Spleen (tissue), 7 donors: ENCODE results near the gene LDLRAP1.
A peak's percentile ranks its signal among the peaks of the same experiment; 100 is the strongest.

Experiments used
- CTCF ChIP-seq, 11 experiments: fragments of 200-600 bp in 7 of 11; fragments of 450-650 bp in 4 of 11; sonication (generic) in 4 of 11; IDR thresholded peaks in 8 of 11; conservative IDR thresholded peaks in 3 of 11; 1 replicate in 7 of 11; 2 replicates in 4 of 11; pipeline versions ENCODE4 v1.4.0 to v1.8.0; 2016 to 2021; ENCODE audit warnings: antibody characterized with exemption in 11 of 11, inconsistent platforms in 4 of 11, mild to moderate bottlenecking in 1 of 11
- POLR2A ChIP-seq, 3 donors: fragments of 450-650 bp; IDR thresholded peaks; one replicate each; pipeline ENCODE4 v1.5.1; 2017; ENCODE audit warnings: antibody characterized with exemption in 3 of 3, mild to moderate bottlenecking in 1 of 3
- POLR2AphosphoS5 ChIP-seq, 3 donors: sonication (generic); formaldehyde crosslinking; IDR thresholded peaks; one replicate each; pipeline ENCODE4 v1.5.1; 2017; ENCODE audit warnings: antibody characterized with exemption in 3 of 3
- donor health status: DM: no; HTN: no; CAD: no; lungs with moderate emphysema.
- donor health status: DM: no; HTN: no; CAD: no.
- donor health status: DM: no; HTN: no; CAD: no.

- TF ChIP-seq CTCF (IDR thresholded peaks at IDR 0.05 in 8 of 11, conservative IDR thresholded peaks at IDR 0.05 in 3 of 11) = peak; percentile 52 to 85 (median 74)
- no peak for TF ChIP-seq POLR2A (IDR thresholded peaks at IDR 0.05)
- peak; percentile 20 to 65 (median 40) for TF ChIP-seq POLR2AphosphoS5 (IDR thresholded peaks at IDR 0.05)
Observed at GRCh38 chr1:25572708-25573590, 29.5 kb downstream of the LDLRAP1 start.
